ENCODE data around the gene RASD1.

GRCh38 chr17:17541640-17542001 lies 45.4 kb upstream of the RASD1 start:
- TF ChIP-seq, protein P1, sequence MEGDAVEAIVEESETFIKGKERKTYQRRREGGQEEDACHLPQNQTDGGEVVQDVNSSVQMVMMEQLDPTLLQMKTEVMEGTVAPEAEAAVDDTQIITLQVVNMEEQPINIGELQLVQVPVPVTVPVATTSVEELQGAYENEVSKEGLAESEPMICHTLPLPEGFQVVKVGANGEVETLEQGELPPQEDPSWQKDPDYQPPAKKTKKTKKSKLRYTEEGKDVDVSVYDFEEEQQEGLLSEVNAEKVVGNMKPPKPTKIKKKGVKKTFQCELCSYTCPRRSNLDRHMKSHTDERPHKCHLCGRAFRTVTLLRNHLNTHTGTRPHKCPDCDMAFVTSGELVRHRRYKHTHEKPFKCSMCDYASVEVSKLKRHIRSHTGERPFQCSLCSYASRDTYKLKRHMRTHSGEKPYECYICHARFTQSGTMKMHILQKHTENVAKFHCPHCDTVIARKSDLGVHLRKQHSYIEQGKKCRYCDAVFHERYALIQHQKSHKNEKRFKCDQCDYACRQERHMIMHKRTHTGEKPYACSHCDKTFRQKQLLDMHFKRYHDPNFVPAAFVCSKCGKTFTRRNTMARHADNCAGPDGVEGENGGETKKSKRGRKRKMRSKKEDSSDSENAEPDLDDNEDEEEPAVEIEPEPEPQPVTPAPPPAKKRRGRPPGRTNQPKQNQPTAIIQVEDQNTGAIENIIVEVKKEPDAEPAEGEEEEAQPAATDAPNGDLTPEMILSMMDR (IDR thresholded peaks at IDR 0.05): no peak
- no peak for TF ChIP-seq POLR2AphosphoS5 (IDR thresholded peaks at IDR 0.05)
